ENCODE measurements around the gene RAB24.
"Not testable (repeated sequence)": the region's sequence is repeated elsewhere in the genome, so short reads cannot be mapped to it uniquely, and the experiment has no call there.

Gene RAB24

GRCh38 chr5:177296581-177296980, 6.9 kb downstream of the RAB24 start:
- no peak for DNase-seq (ENCODE audit: low read depth, low spot score)

DNA sequence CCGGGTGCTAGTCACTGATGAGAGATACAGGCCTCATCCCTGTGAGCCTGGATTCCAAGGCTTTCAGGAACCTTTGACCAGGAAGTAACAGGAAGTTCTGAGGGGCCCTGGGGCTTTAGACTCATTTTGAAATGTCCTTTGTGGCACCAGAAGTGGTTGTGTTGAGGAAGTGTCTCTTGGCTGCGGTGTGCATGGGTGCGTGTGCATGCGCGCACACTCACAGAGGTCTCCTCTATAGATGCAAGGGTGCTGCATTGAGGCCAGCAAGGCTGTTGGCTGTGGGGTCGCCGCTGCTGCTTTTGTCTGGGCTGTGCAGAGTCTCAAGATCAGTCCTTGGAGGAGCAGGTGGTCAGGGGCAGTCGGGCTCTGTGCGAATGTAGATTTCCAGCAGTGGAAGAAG, 7.6 kb downstream of the RAB24 start:
- DNase-seq (ENCODE audit: low read depth, low spot score), result no peak

- no peak for DNase-seq (ENCODE audit: low read depth, low spot score)
These were observed 8.9 kb downstream of the RAB24 start for GRCh38 chr5:177294632-177295031.

DNA sequence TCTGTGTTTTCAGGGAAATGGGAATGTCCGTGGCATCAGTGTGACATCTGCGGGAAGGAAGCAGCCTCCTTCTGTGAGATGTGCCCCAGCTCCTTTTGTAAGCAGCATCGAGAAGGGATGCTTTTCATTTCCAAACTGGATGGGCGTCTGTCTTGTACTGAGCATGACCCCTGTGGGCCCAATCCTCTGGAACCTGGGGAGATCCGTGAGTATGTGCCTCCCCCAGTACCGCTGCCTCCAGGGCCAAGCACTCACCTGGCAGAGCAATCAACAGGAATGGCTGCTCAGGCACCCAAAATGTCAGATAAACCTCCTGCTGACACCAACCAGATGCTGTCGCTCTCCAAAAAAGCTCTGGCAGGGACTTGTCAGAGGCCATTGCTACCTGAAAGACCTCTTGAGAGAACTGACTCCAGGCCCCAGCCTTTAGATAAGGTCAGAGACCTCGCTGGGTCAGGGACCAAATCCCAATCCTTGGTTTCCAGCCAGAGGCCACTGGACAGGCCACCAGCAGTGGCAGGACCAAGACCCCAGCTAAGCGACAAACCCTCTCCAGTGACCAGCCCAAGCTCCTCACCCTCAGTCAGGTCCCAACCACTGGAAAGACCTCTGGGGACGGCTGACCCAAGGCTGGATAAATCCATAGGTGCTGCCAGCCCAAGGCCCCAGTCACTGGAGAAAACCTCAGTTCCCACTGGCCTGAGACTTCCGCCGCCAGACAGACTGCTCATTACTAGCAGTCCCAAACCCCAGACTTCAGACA, 9.5 kb downstream of the RAB24 start:
- no peak for DNase-seq (ENCODE audit: low read depth, low spot score)

DNA sequence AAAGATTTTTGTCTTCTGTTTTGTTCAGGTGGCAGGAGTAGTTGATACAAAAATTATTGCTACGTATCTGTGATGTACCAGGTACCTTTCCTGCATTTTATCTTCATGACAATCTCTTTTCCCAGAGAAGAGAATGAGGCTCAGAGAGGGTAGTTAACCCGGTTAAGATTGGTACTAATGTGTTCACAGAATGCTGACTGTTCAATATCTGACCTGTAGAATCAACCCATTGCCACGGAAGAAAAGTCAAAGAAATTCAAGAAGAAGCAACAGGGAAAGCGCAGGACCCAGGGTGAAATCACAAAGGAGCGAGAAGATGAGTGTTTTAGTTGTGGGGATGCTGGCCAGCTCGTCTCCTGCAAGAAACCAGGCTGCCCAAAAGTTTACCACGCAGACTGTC, 11.8 kb downstream of the RAB24 start:
- DNase-seq (ENCODE audit: low read depth, low spot score), result no peak

GRCh38 chr5:177290816-177291596, 12.5 kb downstream of the RAB24 start:
- no peak for DNase-seq (ENCODE audit: low read depth, low spot score)

- DNase-seq (ENCODE audit: low read depth, low spot score), result no peak
These were observed 15.3 kb downstream of the RAB24 start for GRCh38 chr5:177288191-177288590.

GRCh38 chr5:177276886-177277285, 26.6 kb downstream of the RAB24 start:
- no peak for DNase-seq (ENCODE audit: low read depth, low spot score)

DNA sequence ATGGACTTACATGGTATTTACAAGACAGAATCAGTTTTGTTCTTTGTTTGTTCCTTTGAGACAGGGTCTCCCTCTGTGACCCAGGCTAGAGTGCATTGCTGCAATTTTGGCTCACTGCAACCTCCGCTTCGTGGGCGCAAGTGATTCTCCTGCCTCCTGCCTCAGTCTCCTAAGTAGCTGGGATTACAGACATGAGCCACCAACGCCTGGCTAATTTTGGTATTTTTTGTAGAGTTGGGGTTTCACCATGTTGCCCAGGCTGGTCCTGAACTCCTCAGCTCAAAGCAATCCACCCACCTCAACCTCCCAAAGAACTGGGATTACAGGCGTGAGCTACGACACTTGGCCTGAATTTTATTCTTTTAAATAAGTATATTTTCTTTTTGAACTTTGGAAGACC, 27.6 kb downstream of the RAB24 start:
- DNase-seq (ENCODE audit: low read depth, low spot score), result no peak

DNA sequence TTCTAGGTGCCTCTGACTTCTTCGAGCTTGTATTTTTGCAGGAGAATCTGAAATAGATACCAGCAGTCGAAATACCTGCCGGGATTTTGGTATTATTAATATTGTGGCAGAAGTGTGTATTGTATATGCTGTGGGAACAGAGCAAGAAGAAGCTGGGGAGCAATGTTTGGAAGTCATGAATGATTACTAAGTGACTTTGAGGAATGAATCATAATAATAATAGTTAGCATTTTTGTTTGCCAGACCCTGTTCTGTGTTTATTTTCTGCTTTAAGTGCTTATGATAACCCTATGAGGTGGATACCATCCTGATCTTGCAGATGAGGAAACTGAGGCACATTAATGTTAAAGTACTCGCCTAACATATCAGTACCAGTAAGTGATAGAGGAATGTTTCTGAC, 32.4 kb downstream of the RAB24 start:
- DNase-seq (ENCODE audit: low read depth, low spot score), result no peak

- DNase-seq (ENCODE audit: low read depth, low spot score), result no peak
These were observed 32.9 kb downstream of the RAB24 start for GRCh38 chr5:177270653-177271052.

GRCh38 chr5:177269976-177270375, 33.5 kb downstream of the RAB24 start:
- no peak for DNase-seq (ENCODE audit: low read depth, low spot score)

GRCh38 chr5:177269232-177269895, 34.2 kb downstream of the RAB24 start:
- no peak for DNase-seq (ENCODE audit: low read depth, low spot score)

DNA sequence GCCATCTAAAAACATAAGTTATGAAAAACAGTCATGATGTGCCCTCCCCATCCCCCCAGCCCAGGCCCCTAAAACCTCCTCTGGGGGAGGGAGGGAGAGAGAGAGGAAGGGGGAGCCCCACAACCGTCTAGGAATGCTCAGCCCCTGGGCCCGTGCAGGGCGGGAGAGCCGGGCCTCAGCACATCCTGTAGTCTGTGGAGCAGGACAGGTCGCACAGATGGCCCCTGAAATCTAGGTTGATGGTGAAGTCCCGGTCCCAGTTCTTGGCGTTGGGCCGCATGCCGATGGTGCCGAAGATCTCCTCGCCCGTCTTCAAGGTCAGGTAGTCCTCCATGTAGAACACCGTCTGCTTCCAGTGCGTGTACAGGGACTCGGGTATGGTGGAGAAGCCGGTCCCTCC, 38.1 kb downstream of the RAB24 start:
- no peak for DNase-seq (ENCODE audit: low read depth, low spot score)

DNA sequence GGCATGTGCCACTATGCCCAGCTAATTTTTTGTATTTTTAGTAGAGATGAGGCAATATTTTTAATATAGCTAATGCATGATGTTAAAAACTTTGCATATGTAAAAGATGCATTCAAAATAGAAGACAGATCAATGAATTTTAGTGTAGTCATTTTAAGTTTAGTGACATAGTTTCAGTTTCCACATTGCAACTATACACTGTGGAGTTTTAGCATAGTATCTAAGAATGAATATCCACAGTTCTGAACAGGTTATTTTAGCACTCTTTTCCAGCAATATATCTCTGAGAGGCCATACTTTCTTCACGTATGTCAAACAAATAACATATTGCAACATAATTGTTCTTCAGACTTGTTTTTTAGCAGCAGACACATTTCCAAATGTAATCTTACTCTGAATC, 39.3 kb downstream of the RAB24 start:
- no peak for DNase-seq (ENCODE audit: low read depth, low spot score)

DNA sequence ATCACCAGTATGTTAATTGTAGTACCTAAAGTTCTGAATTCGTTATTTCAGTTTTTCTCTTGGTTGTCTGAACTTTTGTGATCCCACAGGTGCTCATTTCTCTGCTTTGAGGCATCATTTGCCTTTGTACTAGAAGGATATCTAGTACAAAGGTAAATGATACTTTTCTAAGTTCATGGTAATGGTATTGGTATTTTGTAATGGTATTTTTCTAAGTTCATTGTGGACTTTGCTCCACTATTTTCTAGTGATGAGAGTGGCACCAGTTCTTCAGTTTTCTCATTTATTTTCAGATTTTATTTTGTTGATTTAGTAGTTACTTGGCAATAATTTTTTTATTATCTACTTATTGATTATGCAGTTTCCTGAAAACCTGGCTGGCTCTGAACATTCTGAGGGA, 42.0 kb downstream of the RAB24 start:
- no peak for DNase-seq (ENCODE audit: low read depth, low spot score)

- DNase-seq (ENCODE audit: low read depth, low spot score), result no peak
These were observed 42.6 kb downstream of the RAB24 start for GRCh38 chr5:177260961-177261360.

DNA sequence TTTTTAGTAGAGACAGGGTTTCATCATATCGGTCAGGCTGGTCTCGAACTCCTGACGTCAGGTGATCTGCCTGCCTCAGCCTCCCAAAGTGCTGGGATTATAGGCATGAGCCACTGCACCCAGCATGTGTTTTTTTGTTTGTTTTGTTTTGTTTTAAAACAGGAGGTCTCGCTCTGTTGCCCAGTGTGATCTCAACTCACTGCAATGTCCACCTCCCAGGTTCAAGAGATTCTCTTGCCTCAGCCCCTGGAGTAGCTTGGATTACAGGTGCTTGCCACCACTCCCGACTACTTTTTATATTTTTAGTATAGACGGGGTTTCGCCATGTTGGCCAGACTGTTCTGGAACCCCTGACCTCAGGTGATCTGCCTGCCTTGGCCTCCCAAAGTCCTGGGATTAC, 44.8 kb downstream of the RAB24 start:
- not testable (repeated sequence) for DNase-seq (ENCODE audit: low read depth, low spot score)

DNA sequence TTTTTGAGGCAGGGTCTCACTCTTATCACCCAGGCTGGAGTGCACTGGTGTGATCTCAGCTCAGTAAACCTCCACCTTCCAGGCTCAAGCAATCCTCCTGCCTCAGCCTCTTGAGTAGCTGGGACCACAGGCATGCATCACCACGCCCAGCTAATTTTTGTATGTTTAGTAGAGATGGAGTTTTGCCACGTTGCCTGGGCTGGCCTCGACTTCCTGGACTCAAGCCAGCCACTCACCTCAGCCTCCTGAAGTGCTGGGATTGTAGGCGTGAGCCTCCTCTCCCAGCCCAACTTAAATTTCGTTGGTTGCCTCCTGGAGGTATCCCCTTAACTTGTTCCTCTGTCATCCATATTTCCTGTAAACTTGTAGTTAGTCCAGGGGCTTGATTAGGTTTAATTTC, 47.2 kb downstream of the RAB24 start:
- DNase-seq (ENCODE audit: low read depth, low spot score), result no peak

GRCh38 chr5:177253252-177253651, 50.3 kb downstream of the RAB24 start:
- no peak for DNase-seq (ENCODE audit: low read depth, low spot score)

Measured in activated CD4-positive, CD25-positive, alpha-beta regulatory T cell treated with anti-CD3 and anti-CD28 coated beads, Interleukin-2, amount 50 U/mL, for 16 hours (primary cell).